ENCODE measurements around the gene PMEPA1.
"Not testable (repeated sequence)": the region's sequence is repeated elsewhere in the genome, so short reads cannot be mapped to it uniquely, and the experiment has no call there.

Gene PMEPA1

DNA sequence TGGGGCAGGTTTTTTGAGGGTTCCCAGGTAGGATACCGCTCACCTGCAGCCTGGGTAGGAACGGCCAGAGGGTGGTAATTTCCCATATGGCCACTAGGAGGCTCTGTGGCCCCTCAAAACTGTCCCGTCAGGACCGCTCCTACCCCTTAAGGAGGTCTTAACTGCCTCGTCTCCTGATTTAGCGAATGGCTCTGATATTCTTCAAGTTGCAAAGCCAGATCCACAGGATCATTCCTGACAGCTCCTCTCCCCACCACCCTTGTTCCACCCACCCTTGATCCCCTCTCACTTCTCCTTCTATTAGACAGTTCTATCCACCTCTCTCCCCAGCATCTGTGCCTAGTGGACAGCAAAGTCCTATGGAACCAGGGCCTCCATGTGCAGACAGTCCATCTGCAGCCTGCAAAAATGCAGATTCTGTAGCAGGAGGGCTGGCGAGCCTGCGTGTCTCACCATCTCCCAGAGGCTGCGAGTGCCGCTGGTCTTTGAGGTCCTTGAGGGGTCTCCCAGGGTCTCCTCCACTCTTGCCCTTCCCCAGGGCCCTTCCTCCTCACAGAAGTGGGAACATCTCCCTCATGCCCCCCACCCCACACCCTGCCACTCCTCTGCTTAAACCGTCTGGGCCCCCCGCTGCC, 55.3 kb downstream of the PMEPA1 start:
- in situ Hi-C loops (cut with MboI; ENCODE audit: low sequenced_read_pairs) = no loop called here

DNA sequence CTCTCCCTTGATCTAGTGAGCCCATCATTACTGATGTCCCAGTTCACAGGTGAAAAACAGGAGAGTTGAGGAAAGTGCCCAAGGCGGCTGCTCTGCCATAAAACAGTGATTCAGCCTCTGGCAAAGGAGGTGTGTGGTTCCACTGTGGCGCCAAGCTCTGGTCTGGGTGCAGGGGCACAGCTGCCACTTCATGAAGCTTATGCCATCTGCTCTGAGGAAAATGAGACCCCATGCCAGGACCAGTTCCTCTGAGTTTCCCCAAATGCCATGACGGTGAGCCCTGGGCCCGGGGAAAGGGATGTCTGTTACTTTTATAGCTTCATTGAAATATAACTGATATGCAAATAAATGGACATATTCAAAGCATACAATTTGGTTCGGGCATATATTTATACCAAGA, 55.9 kb downstream of the PMEPA1 start:
- in situ Hi-C loops (cut with MboI; ENCODE audit: low sequenced_read_pairs) = no loop called here

DNA sequence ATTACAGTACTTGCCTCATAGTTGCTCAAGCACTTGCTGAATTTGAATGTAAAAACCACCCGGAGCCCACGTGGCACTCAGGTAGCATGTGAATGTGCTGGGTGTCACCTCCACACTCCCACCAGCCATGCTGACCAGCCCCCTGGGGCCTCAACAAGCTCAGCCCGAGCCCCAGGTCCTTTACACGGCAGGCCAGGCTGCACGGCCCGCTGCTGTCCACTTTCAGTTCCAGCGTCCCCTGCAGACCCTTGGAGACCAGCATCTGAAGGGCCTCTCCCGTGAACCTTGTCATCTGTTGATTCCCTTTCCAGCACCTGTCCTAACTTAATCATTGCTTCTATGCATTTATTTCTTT, 56.3 kb downstream of the PMEPA1 start:
- in situ Hi-C loops (cut with MboI; ENCODE audit: low sequenced_read_pairs) = no loop called here

DNA sequence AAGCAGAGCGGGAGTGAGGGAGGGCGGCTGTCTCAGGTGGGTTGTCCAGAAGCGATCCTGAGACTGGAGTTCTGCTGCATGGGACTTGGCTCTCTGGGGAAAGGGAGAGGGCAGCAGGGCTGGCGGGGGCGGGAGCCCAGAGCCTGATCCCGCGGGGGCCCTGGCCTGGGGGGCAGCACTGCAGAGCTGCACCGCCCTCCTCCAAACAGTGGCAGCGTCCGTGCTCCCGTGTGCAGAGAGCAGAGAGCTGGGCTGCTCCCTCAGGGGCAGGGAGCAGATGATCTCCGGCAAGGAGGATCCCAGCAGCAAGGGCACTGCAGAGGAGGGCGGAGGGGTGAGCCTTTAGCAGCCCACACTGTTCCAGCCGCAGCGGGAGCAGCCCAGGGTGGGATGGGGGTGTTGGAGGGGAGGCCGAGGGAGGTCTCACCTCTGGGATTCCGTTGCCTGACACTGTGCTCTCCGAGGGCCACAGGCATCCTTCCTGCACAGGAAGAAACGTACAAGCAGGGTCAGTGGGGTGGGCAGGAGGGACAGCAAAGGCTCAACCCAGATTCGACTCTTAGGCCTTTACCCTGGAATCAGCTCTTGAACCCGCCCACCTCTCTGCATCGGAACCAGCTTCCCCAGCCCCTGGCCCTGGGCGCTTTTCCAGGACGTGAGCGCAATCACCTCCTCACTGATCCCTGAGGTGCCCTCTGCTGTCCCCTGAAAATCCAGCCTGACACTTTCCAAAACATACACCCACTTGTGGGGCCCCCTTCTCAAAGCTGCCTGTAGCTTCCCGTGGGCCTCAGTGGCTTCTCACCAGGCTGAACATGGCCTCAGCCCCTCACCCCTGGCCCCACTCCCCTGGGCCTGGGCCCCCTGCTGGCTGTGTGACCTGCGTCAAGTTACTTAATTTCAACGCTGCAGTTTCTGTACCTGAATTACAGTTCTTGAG, 56.9 kb downstream of the PMEPA1 start:
- in situ Hi-C loops (cut with MboI; ENCODE audit: low sequenced_read_pairs) = no loop called here

DNA sequence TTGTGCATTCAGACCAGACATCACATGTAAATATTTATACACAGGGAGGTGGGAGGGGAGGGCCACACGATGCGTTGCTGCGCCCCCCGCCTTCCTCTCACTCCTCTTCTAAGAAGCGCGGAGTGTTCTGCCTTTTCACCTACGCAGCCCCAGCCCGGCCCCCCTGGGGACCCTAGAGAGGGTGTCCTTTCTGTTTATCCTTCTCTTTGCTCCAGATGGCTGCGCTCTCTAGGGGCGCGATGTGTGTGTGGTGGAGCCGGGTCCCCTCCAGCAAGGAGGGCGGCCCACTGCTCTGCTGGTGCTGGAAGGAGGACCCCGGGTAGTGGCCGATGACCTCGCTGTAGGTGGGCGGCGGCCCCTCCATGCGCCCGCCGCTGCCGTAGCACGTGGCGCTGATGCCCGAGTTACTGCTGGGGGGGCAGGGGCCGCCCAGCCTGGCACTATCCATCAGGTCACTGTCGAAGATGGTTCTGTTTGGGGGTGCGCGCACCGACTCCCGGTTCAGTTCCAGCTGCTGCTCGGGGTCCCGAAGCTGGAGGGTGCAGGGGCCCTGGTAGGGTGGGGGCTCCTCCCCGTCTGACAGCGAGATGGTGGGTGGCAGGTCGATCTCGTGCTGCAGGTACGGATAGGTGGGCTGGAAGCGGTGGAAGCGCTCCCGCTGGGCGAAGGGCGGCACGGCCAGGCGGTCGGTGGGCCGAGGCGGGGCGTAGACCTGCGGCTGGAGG, 57.8 kb downstream of the PMEPA1 start:
- in situ Hi-C loops (cut with MboI; ENCODE audit: low sequenced_read_pairs) = no loop called here

DNA sequence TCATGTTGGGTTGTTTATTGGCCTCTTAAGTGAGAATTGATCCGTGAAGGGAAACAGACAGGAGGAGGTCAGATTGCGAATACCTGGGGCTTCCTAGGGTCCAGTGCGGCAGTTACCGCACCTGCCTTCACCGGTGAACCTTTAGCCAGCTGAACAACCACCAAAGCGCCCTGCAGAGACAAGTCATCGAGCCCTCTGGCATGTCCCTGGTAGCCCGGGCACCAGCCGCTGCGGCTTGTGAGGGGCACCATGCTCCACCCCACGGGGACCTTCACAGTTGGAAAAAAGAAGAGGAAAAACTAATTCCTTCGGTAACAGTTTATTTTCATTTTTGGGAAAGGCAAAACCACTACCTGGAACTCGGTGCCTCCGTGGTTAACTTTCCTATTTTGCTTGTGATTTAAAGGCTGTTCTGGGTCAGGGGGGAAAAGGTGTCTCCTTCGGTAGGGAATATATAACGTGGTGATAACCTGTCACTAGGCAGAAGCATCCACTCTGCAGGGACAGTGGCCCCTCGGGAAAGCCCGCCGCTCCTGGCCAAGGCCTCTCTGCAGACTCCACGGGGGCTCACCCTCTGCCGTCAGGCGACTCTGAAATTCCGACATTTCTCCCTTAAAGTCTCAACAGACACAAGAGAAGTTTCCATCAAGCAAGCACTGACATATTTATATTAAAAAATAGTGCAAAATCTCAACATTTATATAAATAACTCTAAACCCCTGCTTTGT, 58.9 kb downstream of the PMEPA1 start:
- in situ Hi-C loops (cut with MboI; ENCODE audit: low sequenced_read_pairs) = no loop called here

DNA sequence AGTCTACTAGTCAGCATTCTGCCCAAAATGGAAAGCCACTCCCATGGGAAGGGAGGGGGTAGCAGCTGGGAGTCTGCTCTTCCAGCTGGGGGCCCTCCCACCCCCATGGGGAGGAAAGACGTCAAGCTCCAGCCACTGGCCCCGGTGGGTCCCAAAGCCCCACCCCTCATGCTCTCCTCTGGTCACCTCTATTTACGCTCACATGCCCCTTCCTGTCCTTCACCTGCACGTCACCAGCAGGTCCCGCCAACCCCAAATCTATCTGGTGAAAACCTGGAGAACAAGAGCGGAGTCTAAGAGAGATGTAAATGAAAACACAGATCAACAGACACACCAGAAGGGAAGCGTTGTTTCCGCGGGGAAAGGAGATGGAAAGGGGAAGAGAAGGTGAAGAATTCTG, 59.5 kb downstream of the PMEPA1 start:
- in situ Hi-C loops (cut with MboI; ENCODE audit: low sequenced_read_pairs) = no loop called here

DNA sequence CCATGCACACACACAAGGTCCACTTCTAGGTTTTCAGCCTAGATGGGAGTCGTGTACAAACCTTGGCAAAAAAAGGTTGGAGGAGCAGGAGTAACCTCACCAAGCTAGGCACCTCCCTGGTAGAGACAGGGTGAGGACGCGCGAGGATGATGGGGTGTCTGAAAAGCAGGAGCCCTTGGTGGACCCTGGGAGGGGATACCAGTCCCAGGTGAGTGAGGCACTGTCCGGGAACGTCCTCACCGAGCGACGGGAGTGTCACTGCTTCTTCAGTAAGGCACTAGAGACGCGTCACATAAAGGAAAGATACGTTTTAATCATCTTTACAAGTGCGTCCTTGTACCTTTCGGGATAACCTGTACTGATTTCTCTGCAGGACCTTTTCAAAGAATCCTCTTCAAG, 60.2 kb downstream of the PMEPA1 start:
- in situ Hi-C loops (cut with MboI; ENCODE audit: low sequenced_read_pairs) = no loop called here

DNA sequence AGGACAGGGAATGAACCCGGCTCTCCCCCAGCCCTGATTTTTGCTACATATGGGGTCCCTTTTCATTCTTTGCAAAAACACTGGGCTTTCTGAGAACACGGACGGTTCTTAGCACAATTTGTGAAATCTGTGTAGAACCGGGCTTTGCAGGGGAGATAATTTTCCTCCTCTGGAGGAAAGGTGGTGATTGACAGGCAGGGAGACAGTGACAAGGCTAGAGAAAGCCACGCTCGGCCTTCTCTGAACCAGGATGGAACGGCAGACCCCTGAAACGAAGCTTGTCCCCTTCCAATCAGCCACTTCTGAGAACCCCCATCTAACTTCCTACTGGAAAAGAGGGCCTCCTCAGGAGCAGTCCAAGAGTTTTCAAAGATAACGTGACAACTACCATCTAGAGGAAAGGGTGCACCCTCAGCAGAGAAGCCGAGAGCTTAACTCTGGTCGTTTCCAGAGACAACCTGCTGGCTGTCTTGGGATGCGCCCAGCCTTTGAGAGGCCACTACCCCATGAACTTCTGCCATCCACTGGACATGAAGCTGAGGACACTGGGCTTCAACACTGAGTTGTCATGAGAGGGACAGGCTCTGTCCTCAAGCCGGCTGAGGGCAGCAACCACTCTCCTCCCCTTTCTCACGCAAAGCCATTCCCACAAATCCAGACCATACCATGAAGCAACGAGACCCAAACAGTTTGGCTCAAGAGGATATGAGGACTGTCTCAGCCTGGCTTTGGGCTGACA, 60.8 kb downstream of the PMEPA1 start:
- in situ Hi-C loops (cut with MboI; ENCODE audit: low sequenced_read_pairs) = no loop called here

DNA sequence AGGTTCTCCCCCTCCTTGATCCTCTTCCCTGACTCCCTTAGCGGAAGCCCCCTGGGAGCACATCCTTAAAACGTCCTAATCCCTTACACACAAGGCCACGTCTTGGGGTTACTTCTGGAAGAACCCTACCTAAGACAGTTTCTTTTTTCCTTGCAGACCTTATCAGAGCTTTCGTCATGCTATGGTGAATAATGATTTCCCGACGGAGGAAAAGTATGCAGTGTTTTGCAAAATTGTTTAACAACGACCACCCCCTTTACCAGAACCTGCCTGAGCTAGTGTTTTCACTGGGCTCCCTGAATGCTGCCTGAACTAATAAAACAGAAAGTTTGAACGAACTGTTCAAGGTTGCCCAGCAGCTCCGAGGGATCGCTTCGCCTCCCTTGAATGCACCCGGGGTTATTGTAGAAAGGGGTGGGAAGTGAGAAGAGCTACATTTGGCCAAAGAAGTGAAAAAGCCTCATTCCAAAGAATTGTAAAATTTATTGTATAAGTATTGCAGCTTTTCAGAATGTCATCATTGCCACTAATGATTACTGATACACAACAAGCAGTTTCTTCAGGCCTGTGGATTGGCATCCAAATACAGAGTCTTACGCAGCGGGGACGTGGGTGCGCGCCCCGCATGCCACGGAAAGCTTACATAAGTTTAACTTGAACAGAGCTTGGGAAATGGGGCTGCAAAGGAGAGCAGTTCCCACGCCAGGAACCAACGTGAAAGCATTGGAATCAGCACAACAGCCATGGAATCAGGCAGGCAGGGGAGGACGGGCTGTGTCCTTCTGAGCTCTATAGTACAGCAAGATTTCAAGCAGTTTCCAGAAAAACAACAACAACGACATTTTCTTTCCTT, 61.7 kb downstream of the PMEPA1 start:
- in situ Hi-C loops (cut with MboI; ENCODE audit: low sequenced_read_pairs) = no loop called here

DNA sequence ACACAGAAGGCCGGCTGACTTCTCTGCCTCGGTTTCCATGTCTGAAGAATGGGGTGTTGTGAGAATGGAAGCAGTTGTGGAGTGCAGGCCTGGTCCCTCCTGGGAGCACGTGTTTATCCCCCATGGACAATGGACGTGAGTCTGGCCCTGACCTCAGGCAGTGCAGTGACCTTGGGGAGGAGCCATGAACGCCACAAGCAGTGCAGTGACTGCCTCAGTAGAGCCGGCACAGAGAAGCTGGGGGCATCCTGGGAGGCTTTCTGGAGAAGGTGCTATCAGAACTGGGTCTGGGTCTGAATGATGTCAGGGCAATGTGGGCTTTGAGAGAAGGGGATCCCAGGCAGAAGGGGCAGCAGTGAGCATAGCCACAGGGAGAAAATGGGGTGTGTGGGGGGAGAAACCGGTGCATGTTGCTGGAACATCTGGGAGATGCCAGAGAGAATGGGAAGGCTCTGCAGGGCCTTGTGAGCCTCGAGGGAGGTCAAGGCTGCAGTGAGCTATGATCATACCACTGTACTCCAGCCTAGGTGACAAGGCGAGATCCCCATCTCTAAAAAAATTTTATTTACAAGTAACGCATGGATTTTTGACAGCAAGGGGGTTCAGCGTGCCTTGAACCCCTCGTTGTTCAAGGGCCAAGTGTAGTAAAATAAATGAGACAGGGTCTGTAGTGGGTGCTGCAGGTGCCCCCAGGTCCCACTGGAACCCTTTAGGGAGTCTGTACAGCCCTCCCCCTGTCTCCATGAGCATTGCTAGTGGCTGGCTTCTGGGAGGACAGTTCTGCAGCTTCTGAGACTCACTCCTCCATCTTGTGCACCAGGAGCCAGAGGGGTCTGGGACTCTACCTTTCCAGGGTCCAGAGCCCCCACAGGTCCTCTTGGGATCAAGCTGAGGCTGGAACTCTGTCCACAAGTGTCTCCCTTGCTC, 62.5 kb downstream of the PMEPA1 start:
- in situ Hi-C loops (cut with MboI; ENCODE audit: low sequenced_read_pairs) = no loop called here

DNA sequence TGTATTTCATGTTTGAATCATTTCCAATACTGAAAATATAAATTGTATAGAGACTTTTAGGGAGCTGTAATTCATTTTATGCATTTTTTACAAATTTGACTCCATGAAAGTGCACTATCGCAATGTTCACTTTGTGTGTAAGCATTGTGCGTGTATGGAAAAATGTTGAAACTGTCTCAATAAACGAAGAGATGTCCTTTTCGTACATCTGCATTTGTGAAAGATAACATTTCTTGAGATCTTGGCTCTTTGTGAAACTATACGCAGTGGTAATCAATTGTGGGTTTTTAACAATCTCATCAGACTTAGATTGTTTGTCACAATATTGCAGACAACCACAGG, 70.9 kb downstream of the PMEPA1 start:
- in situ Hi-C loops (cut with MboI; ENCODE audit: low sequenced_read_pairs) = no loop called here

DNA sequence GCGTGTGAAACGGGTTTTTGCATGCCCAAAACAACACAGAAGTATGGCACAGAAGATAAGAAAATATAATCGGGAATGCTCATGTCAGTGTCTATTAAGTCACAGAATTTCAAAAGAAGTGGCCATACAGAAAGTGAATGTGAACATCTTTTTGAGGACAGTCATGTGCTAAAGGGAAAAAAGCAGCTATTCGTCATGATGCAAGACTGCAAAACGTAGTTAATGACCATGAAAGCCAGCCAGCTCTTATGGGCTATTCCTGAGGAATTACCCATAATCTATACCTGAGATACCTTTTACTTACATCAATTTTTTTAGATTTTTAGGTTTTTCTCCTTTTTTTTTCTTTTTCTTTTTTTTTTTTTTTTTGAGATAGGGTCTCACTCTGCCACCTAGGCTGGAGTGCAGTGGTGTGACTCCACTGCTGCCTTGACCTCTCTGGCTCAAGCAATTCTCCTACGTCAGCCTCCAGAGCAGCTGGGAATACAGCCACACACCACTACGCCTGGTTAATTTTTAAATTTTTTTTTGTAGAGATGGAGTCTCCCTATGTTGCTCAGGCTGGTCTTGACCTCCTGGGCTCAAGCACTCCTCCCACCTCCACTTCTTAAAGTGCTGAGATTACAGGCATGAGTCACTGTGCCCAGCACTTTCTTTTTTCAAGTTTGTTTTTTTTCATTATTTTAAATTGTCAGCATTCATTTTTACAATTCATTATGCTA, 71.5 kb downstream of the PMEPA1 start:
- in situ Hi-C loops (cut with MboI; ENCODE audit: low sequenced_read_pairs) = no loop called here

DNA sequence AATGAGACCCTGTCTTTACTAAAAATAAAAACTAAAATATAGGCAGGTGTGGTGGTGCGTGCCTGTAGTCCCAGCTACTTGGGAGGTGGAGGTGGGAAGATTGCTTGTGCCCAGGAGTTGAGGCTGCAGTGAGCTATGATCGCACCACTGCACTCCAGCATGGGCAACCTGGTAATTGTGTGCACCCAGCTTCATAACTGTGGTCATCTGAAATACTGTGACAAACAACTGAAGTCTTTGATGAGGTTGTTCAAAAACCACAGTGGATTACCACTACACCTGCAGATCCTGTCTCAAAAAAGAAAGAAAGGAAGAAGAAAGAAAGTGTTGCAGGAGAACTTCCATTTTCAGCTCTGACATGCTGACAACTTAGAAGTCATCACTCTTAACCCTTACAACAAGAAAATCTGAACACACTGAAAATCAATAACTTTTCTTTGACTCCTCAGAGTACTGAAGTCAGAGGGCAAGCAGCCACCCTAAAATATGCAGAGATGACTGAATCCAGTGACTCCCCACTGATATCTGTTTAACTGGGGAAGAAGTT, 75.8 kb downstream of the PMEPA1 start:
- in situ Hi-C loops (cut with MboI; ENCODE audit: low sequenced_read_pairs) = no loop called here

DNA sequence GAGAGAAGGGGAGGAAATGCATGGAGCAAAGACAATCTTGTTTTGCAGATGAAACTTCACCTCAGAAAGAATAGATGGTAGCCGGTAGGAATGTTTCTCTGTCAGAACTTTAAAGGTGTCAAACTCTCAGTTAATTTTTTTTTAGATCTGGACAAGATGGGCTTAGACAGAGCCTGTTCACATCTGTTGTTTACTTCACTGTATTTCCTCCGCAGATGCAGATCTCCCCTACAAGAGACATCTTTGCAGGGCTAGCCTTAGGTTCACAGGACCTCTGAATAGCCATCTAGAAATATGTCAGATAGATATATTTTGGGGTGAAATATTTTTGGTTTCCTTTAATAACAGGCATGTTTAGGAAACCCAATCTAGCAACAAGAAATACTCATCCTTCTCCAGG, 77.5 kb downstream of the PMEPA1 start:
- in situ Hi-C loops (cut with MboI; ENCODE audit: low sequenced_read_pairs) = no loop called here

DNA sequence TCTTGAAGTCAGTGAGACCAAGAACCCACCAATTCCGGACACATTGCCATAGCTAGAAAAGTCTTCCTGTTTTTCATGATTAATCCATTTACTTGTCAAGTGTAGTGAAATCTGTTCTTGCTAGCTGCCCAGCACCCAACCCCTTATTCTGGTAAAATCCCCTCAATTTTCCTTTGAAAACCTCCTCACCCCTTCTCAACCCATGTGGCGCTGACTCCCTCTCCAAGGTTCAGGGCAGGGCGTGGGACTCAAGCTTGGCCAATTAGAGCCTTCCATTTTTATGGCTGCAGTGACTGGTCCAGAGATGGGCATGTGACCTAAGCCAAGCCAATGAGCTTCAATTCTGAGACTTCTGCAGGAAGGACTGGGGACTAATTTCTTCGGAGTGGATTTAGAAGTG, 79.8 kb downstream of the PMEPA1 start:
- in situ Hi-C loops (cut with MboI; ENCODE audit: low sequenced_read_pairs) = no loop called here

DNA sequence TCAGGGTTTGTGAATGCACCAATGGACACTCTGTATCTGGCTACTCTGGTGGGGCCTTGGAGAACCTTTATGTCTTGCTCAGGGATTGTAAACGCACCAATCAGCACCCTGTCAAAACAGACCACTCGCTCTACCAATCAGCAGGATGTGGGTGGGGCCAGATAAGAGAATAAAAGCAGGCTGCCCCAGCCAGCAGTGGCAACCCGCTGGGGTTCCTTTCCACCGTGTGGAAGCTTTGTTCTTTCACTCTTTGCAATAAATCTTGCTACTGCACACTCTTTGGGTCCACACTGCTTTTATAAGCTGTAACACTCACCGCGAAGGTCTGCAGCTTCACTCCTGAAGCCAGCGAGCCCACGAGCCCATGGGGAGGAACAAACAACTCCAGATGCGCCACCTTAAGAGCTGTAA, 80.3 kb downstream of the PMEPA1 start:
- in situ Hi-C loops (cut with MboI; ENCODE audit: low sequenced_read_pairs) = not testable (repeated sequence)

DNA sequence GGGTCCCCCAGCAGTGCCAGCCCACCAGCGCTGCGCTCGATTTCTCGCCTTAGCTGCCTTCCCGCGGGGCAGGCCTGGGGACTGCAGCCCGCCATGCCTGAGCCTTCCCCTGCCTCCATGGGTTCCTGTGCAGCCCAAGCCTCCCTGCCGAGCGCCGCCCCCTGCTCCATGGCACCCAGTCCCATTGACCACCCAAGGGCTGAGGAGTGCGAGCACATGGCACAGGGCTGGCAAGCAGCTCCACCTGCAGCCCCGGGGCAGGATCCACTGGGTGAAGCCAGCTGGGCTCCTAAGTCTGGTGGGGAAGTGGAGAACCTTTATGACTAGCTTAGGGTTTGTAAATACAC, 80.9 kb downstream of the PMEPA1 start:
- in situ Hi-C loops (cut with MboI; ENCODE audit: low sequenced_read_pairs) = not testable (repeated sequence)

All from HL-60/S4 treated with retinoic acid at 250 ng/mL for 4 days and 3 days (cell line).